HG03064 (cell line): ENCODE data around the gene AXIN1.

Source experiments
- ATAC-seq: cut with Tn5 transposase; IDR thresholded peaks from one replicate; pipeline ENCODE4 v1.9.1; 2021; ENCODE audit warnings: low read depth; ENCODE audit not compliant: unreplicated experiment

The AXIN1 gene

GRCh38 chr16:284204-285120, 68.1 kb downstream of the AXIN1 start:
- no peak for ATAC-seq

- no peak for ATAC-seq
Observed at GRCh38 chr16:283033-283805, 69.3 kb downstream of the AXIN1 start, which contains the start of gene PDIA2. PDIA2 (plus strand) TSS chr16:283164; CDS start chr16:283170, 6 bp downstream.

- ATAC-seq = no peak
Observed at GRCh38 chr16:282491-282890, 70.0 kb downstream of the AXIN1 start.

- ATAC-seq = no peak
Observed at GRCh38 chr16:281660-282255, 70.8 kb downstream of the AXIN1 start.

GRCh38 chr16:280991-281659, 71.4 kb downstream of the AXIN1 start:
- ATAC-seq = no peak

- ATAC-seq = no peak
Observed at GRCh38 chr16:280552-280951, 72.0 kb downstream of the AXIN1 start, which contains the start of gene ARHGDIG. ARHGDIG (plus strand) TSS chr16:280591; CDS start chr16:280681, 90 bp downstream.

- ATAC-seq = no peak
Observed at GRCh38 chr16:280005-280460, 72.5 kb downstream of the AXIN1 start.

GRCh38 chr16:279531-279930, 73.0 kb downstream of the AXIN1 start:
- ATAC-seq = no peak

- no peak for ATAC-seq
Observed at GRCh38 chr16:278863-279366, 73.6 kb downstream of the AXIN1 start.

GRCh38 chr16:276426-277077, 76.0 kb downstream of the AXIN1 start:
- ATAC-seq = no peak

- ATAC-seq = no peak
Observed at GRCh38 chr16:275786-276232, 76.7 kb downstream of the AXIN1 start, which contains the start of gene RGS11. RGS11 (minus strand) TSS chr16:275944; CDS start chr16:275911, 33 bp downstream.

- no peak for ATAC-seq
Observed at GRCh38 chr16:275041-275641, 77.4 kb downstream of the AXIN1 start.

- no peak for ATAC-seq
Observed at GRCh38 chr16:273547-274421, 78.7 kb downstream of the AXIN1 start.

GRCh38 chr16:272633-273546, 79.6 kb downstream of the AXIN1 start:
- ATAC-seq = no peak

- ATAC-seq = no peak
Observed at GRCh38 chr16:270381-271255, 81.9 kb downstream of the AXIN1 start.
